HG03097 (cell line): Measurements from ENCODE around the gene RAB40C.

ENCODE experiments used
- ATAC-seq: cut with Tn5 transposase; IDR thresholded peaks from one replicate; pipeline ENCODE4 v1.9.1; 2021; ENCODE audit not compliant: unreplicated experiment, low FRiP score

Gene RAB40C

DNA sequence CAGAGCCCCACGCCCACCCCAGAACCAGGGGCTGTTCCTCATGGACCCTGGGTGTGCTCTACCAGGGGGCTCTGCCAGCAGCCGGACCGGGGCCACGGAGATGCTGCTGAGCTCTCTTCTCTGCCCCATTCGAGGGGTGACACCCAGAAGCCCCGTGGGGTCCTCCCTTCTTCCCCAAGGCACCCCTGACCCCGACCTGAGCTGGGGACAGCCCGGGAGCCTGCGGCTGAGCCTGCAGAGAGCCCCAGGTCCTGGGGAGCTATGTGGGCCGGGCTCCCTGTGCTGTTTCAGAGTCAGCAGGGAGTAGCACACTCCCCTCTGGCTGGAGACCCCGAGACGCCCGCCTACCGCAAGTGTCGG lies 30.9 kb upstream of the RAB40C start:
- ATAC-seq: no peak

DNA sequence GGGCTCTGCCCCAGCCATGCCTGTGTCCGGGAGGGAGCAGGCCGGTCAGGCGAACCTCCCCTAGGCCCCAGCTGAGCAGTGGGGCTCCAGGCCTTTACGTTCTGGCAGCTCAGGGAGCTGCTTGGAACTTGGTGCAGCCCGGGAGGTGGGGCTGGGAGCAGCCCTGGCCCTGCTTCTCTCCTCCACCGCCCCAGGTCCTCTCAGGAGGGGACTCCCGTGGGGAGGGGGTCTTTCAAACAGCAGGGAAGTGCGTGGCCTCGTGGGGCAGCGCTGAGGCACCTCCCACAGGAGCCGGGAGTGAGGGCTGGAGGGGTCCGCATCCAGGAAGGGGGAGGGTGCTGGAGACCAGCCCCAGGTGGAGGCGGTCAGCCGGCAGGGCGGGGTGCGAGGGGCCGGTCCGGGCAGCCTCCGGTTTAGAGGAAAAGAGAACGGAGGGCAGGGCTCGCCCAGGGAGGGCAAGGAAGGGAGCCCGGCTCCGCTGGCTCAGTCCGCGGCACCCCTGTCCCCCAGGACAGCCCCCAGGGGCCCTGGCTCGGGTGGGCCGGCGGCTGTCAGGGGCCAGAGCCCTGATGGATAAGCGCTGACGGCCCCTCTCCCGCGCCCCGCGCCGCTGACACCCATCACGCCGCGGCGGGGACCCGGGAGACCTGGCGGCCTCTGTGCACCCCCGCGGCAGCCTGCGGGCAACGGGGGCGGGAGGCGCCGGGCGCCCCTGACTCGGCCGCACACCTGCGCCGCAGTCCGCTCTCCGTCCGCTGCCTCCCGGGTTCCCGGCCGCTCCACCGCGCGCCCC lies 30.3 kb upstream of the RAB40C start:
- no peak for ATAC-seq

DNA sequence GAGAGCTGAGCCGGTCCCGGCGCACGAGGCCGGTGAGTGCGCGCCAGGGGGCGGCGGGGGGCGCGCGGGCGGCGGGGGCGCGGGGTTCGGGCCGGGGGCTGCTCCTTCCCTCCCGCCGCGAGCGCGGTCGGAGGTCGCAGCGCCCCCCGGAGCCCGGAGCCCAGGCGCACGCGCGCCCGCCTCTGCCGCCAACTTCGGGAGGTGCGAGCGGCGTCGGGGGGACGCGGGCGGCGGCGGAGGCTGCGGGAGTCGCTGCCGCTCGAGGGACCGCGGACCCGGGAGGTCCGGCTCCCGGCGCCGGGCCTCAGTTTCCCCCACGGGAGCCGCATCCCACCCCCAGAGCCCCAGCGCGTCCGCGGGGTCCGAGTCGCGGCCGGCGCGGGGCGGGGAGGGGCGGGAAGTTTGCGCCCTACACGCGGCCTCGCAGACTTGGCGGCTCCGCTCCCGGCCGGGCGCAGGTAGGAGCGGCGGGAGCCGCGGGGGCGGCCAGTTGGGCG lies 29.6 kb upstream of the RAB40C start, which contains the start of gene PRR35:
PRR35 (plus strand) TSS at position 191 of the 497 bp plus-strand sequence. CDS start 2,901 bp downstream, outside the sequence.
- no peak for ATAC-seq

DNA sequence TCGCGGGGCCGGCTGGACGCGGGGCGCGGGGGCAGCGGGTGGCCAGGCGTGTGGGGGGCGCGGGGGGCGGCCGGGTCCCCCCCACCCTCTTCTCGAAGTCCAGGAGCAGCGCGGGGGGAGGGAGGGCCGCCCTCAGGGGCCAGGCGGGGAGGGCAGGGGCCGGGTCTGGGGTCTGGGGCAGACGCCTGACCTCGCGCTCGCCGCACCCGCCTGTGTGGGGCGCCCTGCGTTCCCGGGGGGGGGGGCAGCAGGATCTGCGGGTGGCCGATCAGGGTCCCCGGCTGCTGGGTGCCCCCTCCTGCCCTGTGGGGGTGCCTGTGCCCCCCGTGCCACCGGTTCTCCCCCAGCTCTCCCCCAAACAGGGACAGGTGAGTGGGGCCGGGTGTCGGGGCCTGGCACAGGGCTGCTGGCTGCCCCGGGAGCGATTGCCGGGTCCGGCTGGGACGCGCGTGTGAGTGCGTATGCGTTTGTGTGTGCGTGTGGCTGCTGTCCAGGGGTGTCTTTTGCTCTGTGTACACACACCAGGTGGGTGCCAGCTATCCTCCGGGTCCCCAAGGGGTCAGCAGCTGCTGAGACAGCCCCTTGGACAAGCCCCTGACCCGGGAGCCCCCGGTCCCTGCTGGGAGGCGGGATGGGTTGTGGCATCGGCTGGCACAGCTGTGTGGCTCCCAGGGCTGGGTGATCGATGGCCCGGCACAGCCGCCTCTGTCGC lies 29.0 kb upstream of the RAB40C start:
- ATAC-seq: no peak

DNA sequence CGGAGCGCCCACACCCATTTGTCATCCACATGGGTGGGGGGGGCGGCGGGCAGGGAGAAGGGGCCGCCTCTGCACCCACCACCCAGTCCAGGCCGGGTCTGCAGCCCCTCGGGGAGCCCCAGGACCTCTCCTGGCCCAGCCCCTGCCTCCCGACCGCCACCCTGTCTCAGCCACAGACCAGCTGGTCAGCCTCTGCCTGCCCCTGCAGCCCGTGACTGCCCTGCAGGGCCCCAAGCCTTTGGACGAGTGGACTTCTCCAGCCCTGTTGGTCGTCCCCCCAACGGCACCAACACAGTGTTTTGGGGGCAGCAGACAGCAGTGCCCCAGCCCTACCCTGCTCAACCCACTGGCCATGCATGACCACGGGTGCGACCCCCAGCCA lies 28.5 kb upstream of the RAB40C start:
- ATAC-seq: no peak

DNA sequence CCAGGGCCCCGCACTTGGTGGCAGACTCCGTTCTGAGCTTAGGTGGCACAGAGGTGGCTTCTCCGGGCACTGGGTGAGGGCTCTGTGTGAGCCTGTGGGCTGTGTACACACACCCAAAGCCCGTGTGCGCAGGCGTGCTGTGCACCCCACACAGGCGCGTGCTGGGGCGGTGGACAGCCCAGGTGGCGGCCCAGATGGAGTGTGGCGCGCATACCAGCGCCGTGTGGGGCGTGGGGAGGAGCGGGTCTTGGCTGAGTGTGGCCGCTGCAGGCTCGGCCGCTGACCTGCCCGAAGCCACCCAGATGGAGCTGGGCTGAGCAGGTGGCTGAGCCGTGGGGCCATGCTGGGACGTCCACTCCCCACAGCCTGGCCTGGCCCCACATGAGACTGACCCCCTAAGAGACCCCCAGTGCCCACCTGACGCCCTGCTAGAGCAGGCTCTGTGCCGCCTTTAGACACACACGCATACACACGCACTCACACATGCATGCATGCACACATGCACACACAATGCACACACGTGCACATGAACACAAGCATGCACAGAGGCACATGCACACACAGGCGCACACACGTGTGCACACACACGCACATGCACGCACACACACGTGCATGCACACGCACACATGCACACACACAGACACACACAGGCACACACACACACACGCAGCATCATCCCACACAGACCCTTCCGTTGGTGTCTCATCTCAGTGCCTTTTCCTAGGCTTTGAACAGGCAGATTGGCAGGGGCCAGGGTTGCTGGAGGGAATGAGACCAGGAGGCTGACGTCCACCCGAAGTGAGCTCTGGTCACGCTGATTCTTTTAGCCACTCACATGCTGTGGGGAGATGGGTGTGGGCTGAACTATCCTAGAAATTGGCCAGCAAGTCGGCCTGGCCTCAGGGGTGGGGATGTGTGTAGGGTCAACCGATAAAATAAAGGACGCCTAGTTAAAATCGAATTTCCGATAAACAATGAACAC lies 27.6 kb upstream of the RAB40C start:
- ATAC-seq: no peak

DNA sequence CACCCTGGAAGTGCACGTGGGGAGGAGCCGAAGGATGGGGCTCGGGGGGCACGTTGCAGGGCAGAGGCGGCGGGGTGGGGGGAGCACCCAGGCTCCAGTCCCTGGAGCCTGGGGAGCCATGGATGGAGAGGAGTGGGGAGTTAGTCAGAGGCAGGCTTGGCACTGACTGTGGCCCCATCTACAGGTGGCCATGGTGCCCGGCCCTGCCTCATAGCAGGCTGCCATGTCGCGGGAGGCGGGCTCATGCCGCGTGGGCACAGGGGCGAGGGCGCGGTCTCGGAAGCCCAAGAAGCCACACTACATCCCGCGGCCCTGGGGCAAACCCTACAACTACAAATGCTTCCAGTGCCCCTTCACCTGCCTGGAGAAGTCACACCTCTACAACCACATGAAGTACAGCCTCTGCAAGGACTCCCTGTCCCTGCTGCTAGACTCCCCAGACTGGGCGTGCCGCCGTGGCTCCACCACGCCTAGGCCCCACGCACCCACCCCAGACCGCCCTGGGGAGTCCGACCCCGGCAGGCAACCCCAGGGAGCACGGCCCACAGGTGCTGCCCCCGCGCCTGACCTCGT lies 26.7 kb upstream of the RAB40C start:
- ATAC-seq: no peak

DNA sequence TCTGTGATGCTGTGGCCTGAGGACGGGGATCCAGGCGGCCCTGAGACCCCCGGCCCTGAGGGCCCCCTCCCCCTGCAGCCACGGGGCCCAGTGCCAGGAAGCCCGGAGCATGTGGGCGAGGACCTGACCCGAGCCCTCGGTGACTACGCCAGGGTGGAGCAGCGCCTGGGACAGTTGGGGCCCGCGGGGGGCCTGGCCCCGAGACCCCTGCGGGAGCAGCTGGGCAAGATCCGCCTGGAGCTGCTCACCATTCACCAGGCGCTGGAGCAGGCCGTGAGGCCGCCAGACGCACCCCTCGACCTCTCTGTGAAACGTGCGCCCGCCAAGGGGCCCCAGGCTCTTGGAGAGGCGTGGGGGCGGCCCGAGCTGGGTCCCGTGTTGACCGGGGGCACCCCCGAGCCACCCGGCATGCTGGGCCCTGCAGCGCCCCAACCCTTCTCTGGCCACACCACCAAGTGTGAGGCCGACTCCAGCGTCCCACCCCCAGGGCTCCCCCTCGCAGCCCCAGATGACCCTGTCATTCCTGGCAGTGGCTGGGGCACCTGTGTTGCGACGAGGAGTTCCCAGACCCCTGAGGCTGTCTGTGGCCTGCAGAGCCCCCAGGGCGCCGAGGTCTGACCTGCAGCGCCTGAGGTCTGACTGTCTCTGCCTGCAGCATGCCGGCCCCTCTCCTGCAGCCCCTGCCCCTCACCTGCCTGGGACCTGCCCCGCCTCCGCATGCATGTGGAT lies 25.0 kb upstream of the RAB40C start:
- ATAC-seq: no peak

DNA sequence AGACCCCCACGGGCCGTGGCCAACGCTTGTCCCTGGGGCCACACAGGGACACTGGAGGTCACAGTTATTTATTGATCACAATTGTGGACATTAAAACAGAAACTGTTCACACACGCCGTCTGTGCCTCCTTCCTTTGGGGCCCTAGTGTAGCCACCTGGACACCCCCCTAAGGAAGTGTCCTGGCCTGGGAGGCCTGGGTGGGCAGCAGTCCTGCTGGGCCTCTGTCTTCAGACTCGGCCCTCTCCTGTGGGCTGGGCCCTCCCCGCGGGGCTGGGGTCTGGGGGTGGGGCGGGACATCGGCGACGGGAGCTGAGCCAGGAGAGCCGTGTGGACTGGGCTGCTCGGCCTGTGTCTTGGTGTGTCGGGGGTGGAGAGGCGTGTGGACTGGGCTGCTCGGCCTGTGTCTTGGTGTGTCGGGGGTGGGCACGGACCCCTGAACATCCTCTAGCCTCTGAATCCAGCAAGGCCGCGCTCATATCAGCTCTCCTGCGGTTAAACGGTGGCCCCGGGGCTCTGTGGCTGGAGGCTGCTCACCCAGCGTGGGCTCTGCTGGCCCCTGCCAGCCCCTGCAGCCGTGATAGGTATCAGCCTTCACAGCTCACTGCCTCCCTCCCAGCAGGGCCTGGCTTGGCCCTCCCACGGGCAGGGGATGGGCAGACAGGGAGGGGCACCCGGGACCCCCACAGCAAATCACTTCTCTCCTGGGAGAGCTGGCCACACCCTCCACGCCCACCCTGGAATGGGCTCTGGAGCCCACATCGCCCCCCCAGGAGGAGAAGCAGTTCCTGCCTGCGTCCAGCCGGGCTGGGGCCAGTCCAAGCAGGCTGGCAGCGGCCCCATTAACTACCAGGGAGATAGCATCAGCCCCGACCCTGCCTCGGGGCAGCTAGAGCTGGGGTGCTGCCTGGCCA lies 24.2 kb upstream of the RAB40C start:
- ATAC-seq: no peak

DNA sequence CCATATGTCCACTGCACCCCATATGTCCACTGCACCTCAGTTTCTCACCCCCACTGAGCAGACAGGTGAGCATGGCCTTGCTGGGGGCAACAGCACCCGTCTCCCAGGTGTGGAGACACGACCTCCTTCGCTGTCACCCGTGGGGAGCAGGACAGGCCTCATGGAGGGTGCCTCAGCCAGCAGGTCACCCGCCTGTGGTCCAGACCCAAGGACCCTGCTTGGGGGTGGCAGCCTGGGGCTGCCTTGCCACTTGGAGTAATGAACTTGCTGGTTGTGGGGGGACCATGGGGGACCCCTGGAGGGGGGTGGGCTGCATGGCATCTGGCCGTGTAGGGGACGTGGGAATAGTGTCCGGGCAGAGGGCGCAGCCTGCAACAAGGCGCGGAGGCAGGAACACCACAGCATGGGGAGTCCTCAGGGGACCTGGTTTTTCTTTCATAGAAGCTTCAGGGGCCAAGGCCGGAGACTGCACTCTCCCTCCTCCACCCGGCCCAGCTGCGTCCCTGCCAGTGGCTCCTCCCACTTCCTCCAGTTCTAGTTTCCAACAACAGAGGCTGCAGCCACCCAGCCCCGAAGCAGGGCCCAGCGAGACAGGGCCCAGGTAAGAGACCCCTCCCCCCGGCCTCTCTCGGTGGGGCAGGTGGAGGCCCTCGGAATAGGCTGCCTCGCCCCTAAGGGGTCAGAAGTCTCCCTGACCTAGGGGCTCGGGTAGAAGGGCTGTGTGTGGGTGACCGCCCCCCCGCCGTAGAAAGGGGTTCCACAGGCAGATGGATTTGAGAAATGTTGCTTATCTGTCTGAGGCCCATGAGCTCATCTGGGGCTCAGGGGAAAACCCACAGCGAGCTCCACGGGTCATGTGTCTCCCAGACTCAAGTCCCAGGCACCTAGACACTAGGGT lies 23.1 kb upstream of the RAB40C start, which contains the start of gene NHLRC4:
NHLRC4 (plus strand) TSS at position 531 of the 898 bp plus-strand sequence. CDS start 1,043 bp downstream, outside the sequence.
- no peak for ATAC-seq

DNA sequence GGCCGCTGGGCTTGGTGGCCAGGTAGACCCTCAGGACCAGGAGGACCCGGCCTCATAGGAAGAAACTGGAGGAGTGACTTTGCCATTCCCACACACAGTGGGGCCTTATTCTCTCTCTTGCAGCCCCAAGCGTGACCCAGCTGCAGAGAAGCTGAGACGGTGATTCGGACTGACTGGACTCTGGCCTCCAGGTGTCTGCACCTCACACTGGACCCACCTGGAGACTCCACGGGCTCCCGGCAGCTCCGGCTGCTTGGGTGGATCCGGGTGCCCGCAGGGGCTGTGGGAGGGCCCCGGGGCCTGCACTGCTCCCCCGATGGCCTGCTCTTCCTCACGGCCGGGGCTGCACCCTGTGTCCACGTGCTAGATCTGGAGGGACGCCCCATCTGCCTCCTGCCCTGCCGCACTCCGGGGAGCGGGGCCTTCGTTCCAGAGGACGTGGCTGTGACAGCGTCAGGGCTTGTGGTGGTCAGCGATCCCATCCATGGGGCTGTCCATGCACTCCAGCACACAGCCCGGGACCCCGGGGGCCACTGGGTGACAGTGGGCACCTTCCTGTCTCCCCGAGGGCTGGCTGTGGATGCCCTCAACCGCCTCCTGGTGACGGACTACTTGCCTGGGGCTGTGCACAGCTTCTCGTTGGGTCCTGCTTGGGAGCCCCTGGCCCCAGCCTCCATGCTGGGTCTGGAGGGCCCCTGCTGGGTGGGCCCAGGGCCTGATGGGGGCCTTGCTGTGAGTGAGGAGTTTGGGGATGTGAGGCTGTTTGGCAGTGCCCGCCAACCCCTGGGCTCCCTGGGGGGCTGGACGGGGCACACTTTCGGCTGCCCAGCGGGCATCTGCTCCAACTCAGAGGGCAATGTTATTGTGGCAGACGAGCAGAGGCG lies 22.3 kb upstream of the RAB40C start:
- no peak for ATAC-seq

DNA sequence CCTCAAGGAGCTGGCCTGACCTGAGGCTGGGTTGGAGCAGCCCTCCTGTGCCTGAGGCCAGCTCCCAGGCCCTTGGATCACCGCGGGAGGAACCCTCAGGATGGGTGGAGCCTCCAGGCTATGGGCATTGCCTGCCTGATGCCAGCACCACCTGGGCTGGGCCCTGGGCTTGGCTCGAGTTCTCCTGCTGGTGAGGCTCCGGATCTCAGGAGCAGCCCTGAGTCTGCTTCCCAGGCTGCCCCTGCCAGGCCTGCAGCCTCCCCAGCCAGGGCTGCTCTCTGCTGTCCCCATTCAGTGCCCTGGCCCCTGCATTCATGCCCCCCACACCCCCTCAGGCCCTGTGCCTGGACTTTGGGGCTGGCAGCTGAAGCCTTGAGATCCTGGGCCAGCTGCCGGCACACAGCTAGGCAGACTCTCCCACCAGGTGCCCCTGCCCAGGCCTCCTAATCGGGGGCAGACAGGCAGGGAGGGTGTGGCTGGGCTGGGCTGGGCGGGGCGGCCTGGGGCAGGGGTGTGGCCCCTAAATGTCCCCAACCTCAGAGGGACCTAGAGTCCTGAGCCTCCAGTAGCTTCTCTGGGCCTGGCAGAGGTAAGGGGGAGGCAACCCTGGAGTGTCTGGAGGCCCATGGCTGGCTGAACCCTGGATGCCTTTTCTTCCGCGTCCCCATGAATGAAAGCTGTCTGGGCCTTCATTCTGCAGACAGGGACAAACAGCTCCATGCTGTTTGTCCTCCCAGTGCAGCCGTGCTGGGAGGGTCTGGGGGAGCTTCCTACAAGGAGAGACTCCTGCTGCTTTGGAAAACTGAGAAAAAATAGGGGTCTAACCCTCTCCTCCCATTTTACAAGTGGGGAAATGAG lies 21.2 kb upstream of the RAB40C start:
- ATAC-seq: no peak

DNA sequence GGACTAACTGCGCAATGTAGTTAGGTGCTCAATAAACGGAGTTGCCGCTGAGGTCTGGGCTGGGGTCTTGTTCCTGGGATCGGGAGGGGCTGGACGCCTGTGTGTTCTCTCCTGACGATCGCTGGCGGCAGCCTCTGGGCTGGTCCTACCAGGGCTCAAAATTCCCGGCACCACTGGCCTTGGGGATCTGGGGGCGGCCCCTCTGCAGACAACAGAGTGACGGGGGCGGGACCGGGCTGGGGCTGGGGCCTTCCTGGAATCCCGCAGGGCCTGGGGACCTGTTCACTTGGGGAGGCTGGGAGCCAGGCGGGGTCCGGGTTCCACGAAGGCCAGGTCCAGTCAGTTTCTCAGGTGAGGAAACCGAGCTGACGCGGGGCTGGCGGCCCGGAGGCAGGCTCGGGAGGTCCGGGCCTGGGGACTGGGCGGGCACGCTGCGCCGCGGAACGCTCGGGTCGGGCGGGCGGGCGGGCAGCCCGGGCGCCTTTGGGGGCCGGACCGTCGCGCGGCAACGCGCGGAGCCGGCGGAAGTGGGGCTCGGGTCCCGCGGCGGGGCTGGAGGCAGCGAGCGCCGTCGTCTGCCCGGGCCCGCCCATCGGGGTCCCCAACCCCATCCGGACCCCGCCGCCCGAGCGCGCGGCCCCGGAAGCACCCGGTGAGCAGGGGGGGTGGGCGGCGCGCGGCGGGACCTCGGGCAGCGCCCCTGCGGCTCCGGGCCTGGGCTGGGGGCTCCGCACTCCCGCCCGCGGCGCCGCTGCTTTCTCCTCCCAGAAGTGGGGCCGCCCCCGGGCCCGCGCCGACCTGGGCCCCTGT lies 20.2 kb upstream of the RAB40C start, which contains the start of gene PIGQ:
PIGQ (plus strand) TSS at position 524 of the 810 bp plus-strand sequence. CDS start 4,107 bp downstream, outside the sequence.
- no peak for ATAC-seq

DNA sequence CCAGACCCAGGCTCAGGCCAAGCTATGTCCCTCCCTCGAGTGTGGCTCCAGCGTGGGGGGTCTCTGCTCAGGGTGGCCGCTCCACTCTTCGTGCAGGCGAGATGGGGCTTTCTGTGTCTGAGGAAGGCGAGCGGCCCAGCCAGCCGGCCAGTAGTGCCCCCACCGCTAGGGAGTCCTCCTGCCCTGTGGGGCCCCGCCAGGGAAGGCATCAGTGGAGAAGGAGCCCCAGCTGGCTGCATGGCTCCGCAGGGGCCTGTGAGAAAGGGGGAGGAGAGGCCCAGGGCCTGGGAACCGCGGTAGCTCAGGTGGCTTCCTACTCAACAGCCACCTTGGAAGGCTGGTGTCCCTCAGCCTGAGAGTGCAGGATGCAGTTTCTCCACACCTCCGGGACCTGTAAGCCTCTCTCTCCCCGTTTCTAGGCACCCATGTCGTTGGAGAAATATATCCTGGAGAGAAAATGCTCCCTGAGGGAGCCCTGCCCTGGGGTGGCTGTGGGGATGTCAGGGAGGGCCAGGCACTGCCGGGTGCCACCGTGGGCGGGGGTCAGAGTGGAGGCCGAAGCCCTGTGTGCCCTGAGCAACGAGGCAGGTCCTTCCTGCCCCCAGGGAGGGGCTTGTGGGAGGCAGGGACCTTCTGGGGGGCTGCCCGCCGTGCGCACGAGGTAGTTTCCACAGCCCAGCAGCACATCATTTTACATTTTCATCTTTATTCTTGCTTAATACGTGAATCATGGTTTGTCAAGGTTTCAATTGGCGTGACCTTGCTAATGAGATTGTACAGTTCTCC lies 16.8 kb upstream of the RAB40C start:
- no peak for ATAC-seq
